ENCODE measurements around the gene PPFIA1. TPM values are rescaled to one million over a fixed set of nuclear protein-coding genes. Genes with fewer than 3 reads are reported as not detected.

PPFIA1 gene
- polyA plus RNA-seq, 2 donors, result 13.0 to 14.8 TPM

Other genes starting within 250 kb of the PPFIA1 start
- gene ANO1, start 192.4 kb upstream of the PPFIA1 start, polyA plus RNA-seq, result 1 to 10 TPM; 5.5 to 5.8 TPM
- gene FADD, start 67.4 kb upstream of the PPFIA1 start, polyA plus RNA-seq, result 10 to 100 TPM in 1 of 2 donors, 1 to 10 TPM in 1; 7.3 to 19.5 TPM
- 100 to 1,000 TPM; 111 to 121 TPM for gene CTTN, start 127.8 kb downstream of the PPFIA1 start, polyA plus RNA-seq